ENCODE measurements around the gene EML1.

GRCh38 chr14:99981806-99982205 is 188.6 kb downstream of the EML1 start:
- TF ChIP-seq CTCF (IDR thresholded peaks at IDR 0.05; ENCODE audit: low read depth, low read length), result no peak
- TF ChIP-seq POLR2A (IDR thresholded peaks at IDR 0.05; ENCODE audit: extremely low read depth, insufficient read length), result no peak

Measured in NB4 (cell line).